K562 (cell line): ENCODE data around the gene TRMT2A. TPM values are rescaled to one million over a fixed set of nuclear protein-coding genes. Genes with fewer than 3 reads are reported as not detected.

Experiments used
- CBX1 ChIP-seq: sonication (generic); IDR thresholded peaks from 2 replicates; pipeline ENCODE4 v1.6.1; 2016; ENCODE audit warnings: antibody characterized with exemption, low read depth, mild to moderate bottlenecking
- CC2D1A ChIP-seq: fragments of 450-650 bp; IDR thresholded peaks from 2 replicates; pipeline ENCODE4 v1.6.1; 2017; ENCODE audit warnings: mild to moderate bottlenecking
- CHD4 ChIP-seq: fragments of 200-600 bp; sonication (generic); IDR thresholded peaks from 3 replicates; pipeline ENCODE4 v1.6.1; 2012; ENCODE audit warnings: low read depth, mild to moderate bottlenecking, mixed read lengths, low read length, inconsistent platforms; ENCODE audit not compliant: insufficient read depth, insufficient replicate concordance, poor library complexity, severe bottlenecking
- CTCF ChIP-seq, 3 experiments: IDR thresholded peaks in 2 of 3; conservative IDR thresholded peaks in 1 of 3; 2 replicates each; pipeline ENCODE4 v1.5.1; 2011 to 2012; ENCODE audit warnings: low read length in 3 of 3, mild to moderate bottlenecking in 3 of 3, control low read depth in 2 of 3, improper control_type of control experiment in 1 of 3, inconsistent platforms in 1 of 3, low read depth in 1 of 3, mixed read lengths in 1 of 3, moderate library complexity in 1 of 3; ENCODE audit not compliant: insufficient read depth in 2 of 3
- ETV1 ChIP-seq: fragments of 450-650 bp; conservative IDR thresholded peaks from 2 replicates; pipeline ENCODE4 v1.6.1; 2016; ENCODE audit warnings: missing genetic modification characterization, control low read depth, low read depth, missing compliant biosample characterization
- HNRNPUL1 ChIP-seq: fragments of 200-400 bp; formaldehyde crosslinking; IDR thresholded peaks from 2 replicates; pipeline ENCODE4 v1.6.1; 2017; ENCODE audit warnings: low read length
- KAT7 ChIP-seq: sonication (generic); formaldehyde crosslinking; IDR thresholded peaks from 2 replicates; pipeline ENCODE4 v1.8.0; 2022; ENCODE audit warnings: missing genetic modification reagents, mild to moderate bottlenecking, borderline replicate concordance
- KDM5B ChIP-seq: fragments of 200-600 bp; sonication (generic); IDR thresholded peaks from 2 replicates; pipeline ENCODE4 v1.6.1; 2012; ENCODE audit warnings: low read depth, mild to moderate bottlenecking, moderate library complexity, low read length, control low read depth, inconsistent platforms; ENCODE audit not compliant: insufficient replicate concordance
- MED1 ChIP-seq: sonication (generic); formaldehyde crosslinking; IDR thresholded peaks from 2 replicates; pipeline ENCODE4 v1.8.1; 2023; ENCODE audit warnings: missing genetic modification reagents, borderline replicate concordance
- NR2F6 ChIP-seq: fragments of 450-650 bp; formaldehyde crosslinking; IDR thresholded peaks from 2 replicates; pipeline ENCODE4 v1.4.0; 2020; ENCODE audit warnings: mild to moderate bottlenecking
- POU5F1 ChIP-seq: fragments of 150-350 bp; IDR thresholded peaks from 2 replicates; pipeline ENCODE4 v1.6.1; 2014; ENCODE audit warnings: borderline replicate concordance, low read length, low read depth, mild to moderate bottlenecking; ENCODE audit not compliant: partially characterized antibody
- RBM39 ChIP-seq: fragments of 200-400 bp; formaldehyde crosslinking; optimal IDR thresholded peaks from 2 replicates; pipeline ENCODE3; 2018; ENCODE audit warnings: low read depth, low read length
- SREBF1 ChIP-seq: fragments of 150-350 bp; IDR thresholded peaks from 2 replicates; pipeline ENCODE4 v1.6.1; 2014; ENCODE audit warnings: antibody characterized with exemption, low read depth, low read length, borderline replicate concordance
- STAT6 ChIP-seq: sonication (generic); formaldehyde crosslinking; IDR thresholded peaks from 2 replicates; pipeline ENCODE4 v1.8.1; 2023; ENCODE audit warnings: mild to moderate bottlenecking, missing genetic modification reagents
- TAF7 ChIP-seq: fragments of 450-650 bp; IDR thresholded peaks from 2 replicates; pipeline ENCODE4 v1.6.1; 2016; ENCODE audit warnings: missing genetic modification characterization, missing compliant biosample characterization
- TAL1 ChIP-seq: fragments of 450-650 bp; IDR thresholded peaks from 2 replicates; pipeline ENCODE4 v1.6.1; 2016; ENCODE audit warnings: mild to moderate bottlenecking
- ZNF3 ChIP-seq: fragments of 250-450 bp; sonication (Bioruptor Pico); IDR thresholded peaks from 2 replicates; pipeline ENCODE4 v1.5.0; 2021; ENCODE audit warnings: mild to moderate bottlenecking, moderate library complexity
- polyA plus RNA-seq, 8 experiments: library from polyadenylated mRNA; depleted of rRNA in 4 of 8; stranded (reverse) in 5 of 8; unstranded in 3 of 8; fragments of >200 nt; fragmentation: Nextera tagmentation in 2 of 8; fragmentation: Illumina TruSeq in 1 of 8; extraction: Ambion mirVana in 2 of 8; extraction: Trizol in 1 of 8; gene quantifications; 2 replicates each; pipeline versions ENCODE4 v1.2.1 to v1.2.3, GENCODE V29; 2011 to 2014; ENCODE audit warnings: inconsistent platforms in 1 of 8, missing spikeins in 1 of 8
- total RNA-seq, 7 experiments: library from RNA; depleted of rRNA in 6 of 7; stranded (reverse); fragments of >200 nt in 6 of 7; fragmentation: Illumina TruSeq in 2 of 7; extraction: Trizol in 2 of 7; gene quantifications; 2 replicates each; pipeline versions ENCODE4 v1.2.1 to v1.2.3, GENCODE V29; 2011 to 2021; ENCODE audit warnings: low replicate concordance in 1 of 7
- TF ChIP-seq, protein P1 (sequence below): fragments of 250-450 bp; sonication (Bioruptor Pico); IDR thresholded peaks from 2 replicates; pipeline ENCODE4 v1.5.0; 2022; ENCODE audit warnings: mild to moderate bottlenecking
- TF ChIP-seq, protein P2 (sequence below), 2 experiments: fragments of 450-650 bp in 1 of 2; sonication (generic) in 1 of 2; formaldehyde crosslinking; conservative IDR thresholded peaks; 2 replicates each; pipeline versions ENCODE4 v1.4.0 to v1.8.1; 2020 to 2022; ENCODE audit warnings: mild to moderate bottlenecking in 1 of 2, missing genetic modification reagents in 1 of 2

TRMT2A gene
- total and polyA plus RNA-seq, 9 of the 15 experiments (the other 6 are each of a cell fraction or from before 2014, with no cell fraction given) = 1.6 to 265 (median 140) TPM

GRCh38 chr22:20084547-20085413, 32.2 kb downstream of the TRMT2A start (continued):
- TF ChIP-seq CHD4 (peak; percentile 51), HNRNPUL1 (peak; percentile 87; the same call in 1 of the 2 replicates), SREBF1 (0 out of 2 replicates have a peak, but pooled peaks have one; percentile 53), CC2D1A (no peak), MED1 (no peak), CBX1 (no peak), KDM5B (peak; percentile 27), RBM39 (peak; percentile 78), ETV1 (tag) (peak; percentile 26; the same call in 1 of the 2 replicates), KAT7 (no peak), POU5F1 (peak; percentile 39), CTCF (IDR thresholded peaks at IDR 0.05 in 2 of 3, conservative IDR thresholded peaks at IDR 0.05 in 1 of 3; ENCODE audit: insufficient read depth in 2 of 3, low read depth in 1 of 3, low read length in 3 of 3) (peak; percentile 95 to 100 (median 97)), TAL1 (no peak), ZNF3 (CRISPR knock-in tag) (no peak), STAT6 (CRISPR knock-in tag) (peak; percentile 98), NR2F6 (peak; percentile 68; the same call in 1 of the 2 replicates), TAF7 (0 out of 2 replicates have a peak, but pooled peaks have one; percentile 45)
- TF ChIP-seq, protein P1, sequence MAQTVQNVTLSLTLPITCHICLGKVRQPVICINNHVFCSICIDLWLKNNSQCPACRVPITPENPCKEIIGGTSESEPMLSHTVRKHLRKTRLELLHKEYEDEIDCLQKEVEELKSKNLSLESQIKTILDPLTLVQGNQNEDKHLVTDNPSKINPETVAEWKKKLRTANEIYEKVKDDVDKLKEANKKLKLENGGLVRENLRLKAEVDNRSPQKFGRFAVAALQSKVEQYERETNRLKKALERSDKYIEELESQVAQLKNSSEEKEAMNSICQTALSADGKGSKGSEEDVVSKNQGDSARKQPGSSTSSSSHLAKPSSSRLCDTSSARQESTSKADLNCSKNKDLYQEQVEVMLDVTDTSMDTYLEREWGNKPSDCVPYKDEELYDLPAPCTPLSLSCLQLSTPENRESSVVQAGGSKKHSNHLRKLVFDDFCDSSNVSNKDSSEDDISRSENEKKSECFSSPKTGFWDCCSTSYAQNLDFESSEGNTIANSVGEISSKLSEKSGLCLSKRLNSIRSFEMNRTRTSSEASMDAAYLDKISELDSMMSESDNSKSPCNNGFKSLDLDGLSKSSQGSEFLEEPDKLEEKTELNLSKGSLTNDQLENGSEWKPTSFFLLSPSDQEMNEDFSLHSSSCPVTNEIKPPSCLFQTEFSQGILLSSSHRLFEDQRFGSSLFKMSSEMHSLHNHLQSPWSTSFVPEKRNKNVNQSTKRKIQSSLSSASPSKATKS (CRISPR knock-in tag) = no peak
- TF ChIP-seq, protein P2, sequence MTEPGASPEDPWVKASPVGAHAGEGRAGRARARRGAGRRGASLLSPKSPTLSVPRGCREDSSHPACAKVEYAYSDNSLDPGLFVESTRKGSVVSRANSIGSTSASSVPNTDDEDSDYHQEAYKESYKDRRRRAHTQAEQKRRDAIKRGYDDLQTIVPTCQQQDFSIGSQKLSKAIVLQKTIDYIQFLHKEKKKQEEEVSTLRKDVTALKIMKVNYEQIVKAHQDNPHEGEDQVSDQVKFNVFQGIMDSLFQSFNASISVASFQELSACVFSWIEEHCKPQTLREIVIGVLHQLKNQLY (CRISPR knock-in tag; conservative IDR thresholded peaks at IDR 0.05) = peak in 1 of 2 experiments; percentile 94; a peak in 2 of 4 replicates
